GM12878 (cell line): Measurements from ENCODE around the gene BCAP29. TPM values are rescaled to one million over a fixed set of nuclear protein-coding genes. Genes with fewer than 3 reads are reported as not detected.

Experiments
- CEBPB ChIP-seq, 2 experiments: fragments of 150-350 bp in 1 of 2; IDR thresholded peaks; 2 replicates each; pipeline ENCODE4 v1.6.1; 2012 to 2014; ENCODE audit warnings: low read depth in 2 of 2, low read length in 2 of 2, borderline replicate concordance in 1 of 2, inconsistent platforms in 1 of 2
- FOXM1 ChIP-seq: IDR thresholded peaks from 2 replicates; pipeline ENCODE4 v1.6.1; 2012; ENCODE audit warnings: low read depth, mild to moderate bottlenecking, inconsistent platforms, low read length, moderate library complexity
- HDAC2 ChIP-seq: fragments of 200-600 bp; sonication (generic); IDR thresholded peaks from 2 replicates; pipeline ENCODE4 v1.6.1; 2017
- IRF5 ChIP-seq: fragments of 450-650 bp; IDR thresholded peaks from 2 replicates; pipeline ENCODE4 v1.6.1; 2017; ENCODE audit warnings: borderline replicate concordance
- JUND ChIP-seq: IDR thresholded peaks from 2 replicates; pipeline ENCODE4 v1.6.1; 2012; ENCODE audit warnings: low read depth, mild to moderate bottlenecking, low read length, improper control_type of control experiment, moderate library complexity
- NFIC ChIP-seq: IDR thresholded peaks from 2 replicates; pipeline ENCODE4 v1.6.1; 2012; ENCODE audit warnings: low read depth, mild to moderate bottlenecking, inconsistent platforms, low read length, moderate library complexity
- NFXL1 ChIP-seq: fragments of 450-650 bp; IDR thresholded peaks from 2 replicates; pipeline ENCODE4 v1.6.1; 2017; ENCODE audit warnings: antibody characterized with exemption, mild to moderate bottlenecking, borderline replicate concordance
- NFYA ChIP-seq: IDR thresholded peaks from 2 replicates; pipeline ENCODE4 v1.6.1; 2011; ENCODE audit warnings: low read depth, mild to moderate bottlenecking, low read length, improper control_type of control experiment, borderline replicate concordance
- NFYB ChIP-seq: IDR thresholded peaks from 2 replicates; pipeline ENCODE4 v1.6.1; 2011; ENCODE audit warnings: low read depth, mild to moderate bottlenecking, low read length, improper control_type of control experiment, moderate library complexity; ENCODE audit not compliant: insufficient read depth
- NR2F1 ChIP-seq: fragments of 450-650 bp; conservative IDR thresholded peaks from 2 replicates; pipeline ENCODE4 v1.6.1; 2017; ENCODE audit warnings: mild to moderate bottlenecking
- RAD51 ChIP-seq: fragments of 450-650 bp; IDR thresholded peaks from 2 replicates; pipeline ENCODE4 v1.6.1; 2016; ENCODE audit warnings: moderate library complexity, mild to moderate bottlenecking, inconsistent platforms
- RBBP5 ChIP-seq: fragments of 200-600 bp; sonication (generic); conservative IDR thresholded peaks from 2 replicates; pipeline ENCODE4 v1.6.1; 2016
- REST ChIP-seq: IDR thresholded peaks from 2 replicates; pipeline ENCODE4 v1.6.1; 2012; ENCODE audit warnings: mild to moderate bottlenecking, low read depth, low read length
- YBX1 ChIP-seq: fragments of 450-650 bp; IDR thresholded peaks from 2 replicates; pipeline ENCODE4 v1.6.1; 2016; ENCODE audit warnings: antibody characterized with exemption
- ZBTB11 ChIP-seq: fragments of 450-650 bp; formaldehyde crosslinking; IDR thresholded peaks from 2 replicates; pipeline ENCODE4 v1.5.0; 2022; ENCODE audit warnings: mild to moderate bottlenecking, missing genetic modification characterization
- ZBTB40 ChIP-seq: fragments of 450-650 bp; IDR thresholded peaks from 2 replicates; pipeline ENCODE4 v1.6.1; 2016; ENCODE audit warnings: mild to moderate bottlenecking, moderate library complexity, borderline replicate concordance
- ZNF24 ChIP-seq: fragments of 450-650 bp; IDR thresholded peaks from 2 replicates; pipeline ENCODE4 v1.6.1; 2017; ENCODE audit warnings: antibody characterized with exemption, mild to moderate bottlenecking
- polyA plus RNA-seq, 11 experiments: library from polyadenylated mRNA; depleted of rRNA in 4 of 11; unstranded in 6 of 11; stranded (reverse) in 5 of 11; fragments of >200 nt; fragmentation: Nextera tagmentation in 4 of 11; fragmentation: Illumina TruSeq in 1 of 11; extraction: Ambion mirVana in 4 of 11; extraction: Trizol in 1 of 11; gene quantifications; 1 replicate in 1 of 11; 2 replicates in 10 of 11; pipeline versions ENCODE4 v1.2.1 to v1.2.3, GENCODE V29; 2011 to 2016; ENCODE audit warnings: inconsistent platforms in 2 of 11, missing spikeins in 2 of 11, low read depth in 1 of 11
- total RNA-seq, 4 experiments: library from RNA; depleted of rRNA in 3 of 4; stranded (reverse); fragments of >200 nt in 3 of 4; fragmentation: Illumina TruSeq in 1 of 4; extraction: Trizol in 1 of 4; gene quantifications; 2 replicates each; pipeline versions ENCODE4 v1.2.1 to v1.2.3, GENCODE V29; 2013 to 2021

The BCAP29 gene
- total and polyA plus RNA-seq, 10 of the 15 experiments (the other 5 are each of a cell fraction or from before 2014, with no cell fraction given) = 26.5 to 58.5 (median 34.8) TPM

GRCh38 chr7:107638594-107638993 lies 58.5 kb downstream of the BCAP29 start (continued):
- TF ChIP-seq YBX1 = no peak
- peak; percentile 94 for TF ChIP-seq NR2F1
- peak; percentile 65 for TF ChIP-seq NFIC
- 0 out of 2 replicates have a peak, but pooled peaks have one; percentile 21 for TF ChIP-seq FOXM1
- TF ChIP-seq NFYA = no peak
- no peak for TF ChIP-seq HDAC2
- TF ChIP-seq RBBP5 = no peak
- TF ChIP-seq JUND = no peak
- TF ChIP-seq ZNF24 = no peak
- no peak for TF ChIP-seq NFYB
- peak; percentile 58; the same call in 1 of the 2 replicates for TF ChIP-seq ZBTB40
- TF ChIP-seq IRF5 = no peak
- TF ChIP-seq NFXL1 = no peak
- TF ChIP-seq REST = no peak
- no peak for TF ChIP-seq RAD51
- no peak for TF ChIP-seq CEBPB (IDR thresholded peaks at IDR 0.05; ENCODE audit: borderline replicate concordance in 1 of 2, low read depth in 2 of 2, low read length in 2 of 2)
- no peak for TF ChIP-seq ZBTB11 (CRISPR knock-in tag)
